HG03457 (cell line): ENCODE results near the gene DACH1.

Experiments
- ATAC-seq: cut with Tn5 transposase; IDR thresholded peaks from one replicate; pipeline ENCODE4 v1.9.1; 2021; ENCODE audit warnings: moderate number of reproducible peaks; ENCODE audit not compliant: unreplicated experiment

The DACH1 gene

DNA sequence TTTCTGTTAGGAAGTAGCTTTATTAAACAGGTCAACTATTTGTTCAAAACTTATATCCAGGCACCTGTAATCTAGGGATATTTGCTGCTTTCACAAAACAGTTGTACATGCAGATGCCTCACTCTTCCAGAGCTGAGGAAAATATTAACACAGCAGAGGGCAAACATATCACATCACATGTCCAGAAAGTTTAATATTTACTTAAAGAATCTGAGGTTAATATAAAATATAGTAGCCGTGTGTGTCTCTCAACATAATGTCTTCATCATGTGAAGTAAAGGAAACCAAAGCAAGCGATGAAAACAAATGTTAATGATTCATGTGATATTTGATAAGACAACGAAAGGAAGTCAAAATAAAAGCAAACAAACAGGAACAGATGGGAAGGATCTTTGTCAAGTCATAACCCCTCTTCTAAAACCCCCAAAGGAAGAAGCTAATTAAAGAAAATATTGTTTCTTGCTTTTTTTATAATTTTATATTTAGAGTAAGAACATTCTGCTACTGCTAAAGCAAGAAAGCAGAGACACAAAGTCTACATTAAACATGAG lies 418.8 kb downstream of the DACH1 start:
- ATAC-seq: no peak

DNA sequence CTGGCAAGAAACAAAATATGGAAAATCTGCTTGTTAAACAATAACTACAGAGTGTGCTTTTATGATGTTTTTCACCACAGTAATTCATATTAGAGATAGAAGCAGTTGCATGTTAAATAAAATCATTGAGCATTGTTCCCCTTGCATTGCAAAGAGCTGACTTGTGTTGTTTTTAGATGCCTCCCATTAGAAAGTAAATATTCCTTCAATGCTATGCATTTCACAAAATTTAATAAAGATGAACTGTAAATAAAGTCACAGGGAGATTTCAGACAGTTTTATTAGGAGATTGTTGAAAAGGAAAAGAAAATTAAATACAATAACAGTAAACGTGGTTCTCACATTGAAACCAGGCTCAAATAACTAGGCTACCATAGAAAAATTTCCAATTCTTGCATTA lies 429.3 kb downstream of the DACH1 start:
- no peak for ATAC-seq

DNA sequence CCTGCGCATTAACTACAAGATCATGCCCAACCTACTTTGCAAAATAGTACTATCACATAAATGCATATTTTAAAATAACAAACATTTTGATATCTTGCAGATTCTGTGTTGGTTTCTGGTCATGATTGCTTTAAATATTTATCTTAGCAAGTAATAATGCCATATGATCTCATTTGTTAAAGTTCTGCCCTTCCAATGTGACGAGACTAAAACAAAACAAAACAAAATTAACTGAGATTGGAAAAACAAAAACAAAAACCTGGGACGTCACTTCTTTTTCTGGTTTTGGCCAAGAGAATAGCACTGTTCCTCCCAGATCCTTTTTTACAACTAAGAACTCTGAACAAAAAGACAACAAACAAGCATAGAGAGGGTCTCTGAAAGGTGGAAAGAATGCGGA lies 436.3 kb downstream of the DACH1 start:
- no peak for ATAC-seq

DNA sequence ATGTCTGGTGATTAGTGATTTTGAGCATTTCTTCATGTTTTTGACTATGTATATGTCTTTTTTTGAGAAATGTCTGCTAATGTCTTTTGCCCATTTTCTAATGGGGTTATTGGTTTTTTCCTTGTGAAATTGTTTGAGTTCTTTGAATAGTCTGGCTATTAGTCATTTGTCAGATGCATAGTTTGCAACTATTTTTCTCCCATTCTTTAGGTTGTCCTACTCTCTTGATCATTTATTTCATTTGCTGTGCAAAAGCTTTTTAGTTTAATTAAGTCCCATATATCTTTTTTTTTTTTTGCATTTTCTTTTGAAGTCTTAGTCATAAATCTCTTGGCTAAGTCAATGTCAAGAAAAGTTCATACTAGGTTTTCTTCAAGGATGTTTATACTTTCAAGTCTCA lies 449.8 kb downstream of the DACH1 start:
- ATAC-seq: no peak

DNA sequence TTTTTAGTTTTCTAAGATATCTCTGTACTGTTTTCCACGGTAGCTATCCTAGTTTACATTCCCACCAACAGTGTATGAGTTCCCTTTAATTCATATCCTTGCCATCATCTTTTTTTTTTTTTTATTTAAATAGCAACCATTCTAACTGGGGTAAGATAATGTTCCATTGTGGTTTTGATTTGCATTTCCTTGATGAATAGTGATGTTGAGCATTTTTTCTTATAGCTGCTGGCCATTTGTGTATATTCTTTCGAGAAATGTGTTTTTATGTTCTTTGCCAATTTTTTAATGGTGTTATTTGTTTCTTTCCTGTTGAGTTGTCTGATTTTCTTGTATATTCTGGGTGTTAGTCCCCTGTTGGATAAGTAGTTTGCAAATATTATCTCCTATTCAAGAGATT lies 454.8 kb downstream of the DACH1 start:
- ATAC-seq: no peak

DNA sequence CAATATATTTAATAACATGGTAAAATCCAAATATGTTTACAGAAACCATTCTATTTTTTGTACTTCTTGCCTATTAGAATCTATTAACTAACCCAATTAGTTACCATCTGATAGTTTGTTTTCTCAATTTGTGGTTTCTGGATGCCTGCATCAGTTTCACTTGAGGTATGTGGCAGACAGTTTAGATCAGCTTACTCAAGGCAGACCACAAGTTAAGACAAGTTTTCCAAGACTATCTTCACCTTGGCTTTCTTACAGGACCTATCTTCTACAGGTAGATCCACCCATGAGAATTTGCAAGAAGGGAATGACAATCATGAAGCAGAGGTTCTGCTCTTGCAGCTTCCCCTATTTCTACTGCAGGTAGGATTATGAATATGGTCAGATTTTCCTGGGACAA lies 458.6 kb downstream of the DACH1 start:
- no peak for ATAC-seq

DNA sequence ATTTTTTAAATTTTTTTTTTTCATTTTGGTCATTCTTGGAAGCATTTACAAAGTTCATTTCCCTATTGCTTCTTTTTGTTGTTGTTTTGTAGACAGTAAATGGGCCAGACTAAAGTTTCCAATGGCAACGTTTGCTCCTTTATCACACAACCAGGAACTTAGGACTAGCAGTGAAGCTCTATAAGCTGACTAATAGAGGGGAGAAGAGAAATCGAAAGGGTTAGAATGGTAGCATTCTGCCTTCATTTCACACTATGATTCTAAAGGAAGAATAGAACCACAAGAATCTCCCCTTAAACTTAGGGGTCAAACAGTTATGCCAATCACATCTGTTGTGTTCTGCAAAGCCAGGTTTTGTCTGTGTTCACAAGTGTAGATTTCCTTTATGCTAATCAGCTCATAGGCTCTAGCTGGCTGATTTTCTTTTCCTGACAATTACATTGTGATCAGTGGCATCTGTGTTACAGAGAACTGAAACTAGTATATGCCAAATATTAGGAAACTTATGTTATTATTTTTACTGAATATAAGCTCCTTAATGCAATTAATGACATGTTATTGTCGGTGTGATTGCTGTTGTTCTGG lies 467.3 kb downstream of the DACH1 start:
- ATAC-seq: no peak

DNA sequence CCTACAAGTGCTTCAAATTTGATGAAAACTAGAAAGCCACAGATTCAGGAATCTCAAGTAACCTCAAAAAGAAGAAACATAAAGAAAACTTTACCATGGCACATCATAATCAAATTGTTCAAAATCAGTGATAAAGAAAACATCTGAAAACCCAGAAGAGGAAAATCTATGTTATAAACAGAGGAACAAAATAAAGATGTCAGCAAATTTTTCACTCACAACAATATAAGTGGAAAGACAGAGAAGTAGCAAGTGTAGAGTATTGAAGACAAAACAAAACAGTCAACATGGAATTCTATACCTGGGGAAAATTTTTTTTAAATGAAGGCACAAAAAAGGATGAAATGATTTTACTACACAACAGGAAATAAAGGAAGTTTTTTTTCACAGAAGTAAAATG lies 470.9 kb downstream of the DACH1 start:
- ATAC-seq: no peak

DNA sequence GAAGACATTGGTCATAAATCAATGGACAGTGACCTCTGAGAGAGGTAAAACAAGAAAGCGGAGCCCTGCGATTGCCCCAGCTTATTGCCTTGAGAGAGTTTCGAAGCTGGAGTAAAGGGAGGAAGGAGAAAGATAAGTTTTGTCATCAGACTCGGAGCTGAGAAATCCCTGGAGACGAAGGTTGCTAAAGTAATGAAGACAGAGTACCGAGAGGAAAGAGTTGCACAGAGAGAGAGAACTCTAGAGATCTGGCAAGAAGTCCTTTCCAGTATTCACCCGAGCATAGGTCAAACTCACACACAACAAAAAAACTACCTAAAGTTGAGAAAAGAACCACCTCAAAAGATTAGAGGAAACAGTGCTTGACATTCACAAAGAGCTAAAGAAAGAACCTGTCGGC lies 472.0 kb downstream of the DACH1 start:
- no peak for ATAC-seq

DNA sequence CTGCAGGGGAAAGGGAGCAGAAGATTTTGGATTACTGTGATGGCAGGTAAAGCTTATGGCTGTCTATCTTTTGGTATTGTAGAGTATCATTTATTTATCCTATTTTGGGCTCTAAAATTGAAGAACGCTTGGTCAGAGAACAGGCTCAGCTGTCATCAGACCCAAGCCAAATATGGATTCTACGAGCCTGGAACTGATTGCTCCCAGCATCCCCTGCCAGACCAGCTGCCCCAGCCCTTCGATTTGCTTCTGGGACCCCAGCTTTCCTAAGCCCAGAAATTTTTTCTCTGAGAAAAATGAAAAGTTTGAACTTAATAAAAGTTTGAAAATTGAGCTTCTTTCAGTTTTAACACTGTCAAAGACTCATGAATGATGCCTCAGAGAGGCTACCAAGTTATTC lies 472.8 kb downstream of the DACH1 start:
- ATAC-seq: no peak
